Measurements from ENCODE around the gene PHF1. TPM values are rescaled to one million over a fixed set of nuclear protein-coding genes. Genes with fewer than 3 reads are reported as not detected.

The PHF1 gene
- total and polyA plus RNA-seq, 2 donors (not counting 1 experiment from before 2014, with no cell fraction given) = 198 to 365 TPM

DNA sequence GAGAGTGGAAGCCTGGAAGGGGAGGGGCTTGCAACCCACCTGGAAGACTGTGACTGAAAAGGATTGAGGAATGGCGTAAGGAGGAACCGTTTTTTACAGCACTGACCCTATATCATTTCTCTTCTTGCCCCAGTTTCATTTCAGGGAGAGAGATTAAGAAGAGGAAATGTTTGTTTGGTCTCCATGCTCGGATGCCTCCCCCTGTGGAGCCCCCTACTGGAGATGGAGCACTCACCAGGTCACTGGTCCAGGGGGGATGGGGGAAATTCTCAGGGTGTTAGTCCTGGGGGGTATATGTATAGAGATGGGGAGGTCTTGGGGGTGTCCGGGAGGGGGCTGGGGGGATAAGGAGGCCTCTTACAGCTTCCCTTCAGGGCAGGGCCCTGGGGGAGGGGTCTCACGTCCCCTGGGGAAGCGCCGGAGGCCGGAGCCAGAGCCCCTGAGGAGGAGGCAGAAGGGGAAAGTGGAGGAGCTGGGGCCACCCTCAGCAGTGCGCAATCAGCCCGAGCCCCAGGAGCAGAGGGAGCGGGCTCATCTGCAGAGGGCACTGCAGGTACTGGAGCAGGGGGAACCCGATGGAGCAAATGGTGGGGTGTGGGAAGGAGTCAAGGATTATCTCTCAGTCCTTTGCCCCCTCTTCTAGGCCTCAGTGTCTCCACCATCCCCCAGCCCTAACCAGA lies 3.9 kb downstream of the PHF1 start:
- Histone ChIP-seq H3K4me1 (ENCODE audit: control insufficient read depth in 2 of 2, insufficient read depth in 2 of 2, low read length in 2 of 2) (peaks cover 57 to 84% of the 10 kb centered on the region in 2 donors), H3K79me2 (ENCODE audit: control insufficient read depth, insufficient read depth, low read length) (peaks cover 49% of the 10 kb centered on the region), H3K27ac (ENCODE audit: low read length in 2 of 2) (peak overlapping the region; percentile 50 to 93), H3K9me3 (ENCODE audit: control extremely low read depth in 1 of 3, control insufficient read depth in 2 of 3, insufficient read depth in 1 of 3, low read length in 2 of 3) (no peaks in the 10 kb centered on the region), H2AFZ (ENCODE audit: insufficient read depth, low read depth, low read length, poor library complexity, severe bottlenecking) (no peak overlapping the region), H3K9ac (ENCODE audit: low read length) (no peak overlapping the region), H3K4me2 (replicated peaks; ENCODE audit: low read depth, low read length, poor library complexity, severe bottlenecking) (peak overlapping the region; percentile 97), H3K27me3 (replicated peaks in 1 of 4; ENCODE audit: control extremely low read depth in 1 of 4, control insufficient read depth in 3 of 4, insufficient read depth in 4 of 4, low read length in 3 of 4) (peaks cover 0 to 3% (median 0%) of the 10 kb centered on the region in 4 experiments), H4K20me1 (ENCODE audit: control insufficient read depth, insufficient read depth, low read length, poor library complexity, severe bottlenecking) (peaks cover 13% of the 10 kb centered on the region), H3K4me3 (ENCODE audit: control extremely low read depth in 1 of 5, extremely low read depth in 1 of 5, insufficient read depth in 1 of 5, low read depth in 2 of 5, low read length in 4 of 5) (no peak overlapping the region), H3K36me3 (replicated peaks in 1 of 2; ENCODE audit: control extremely low read depth in 1 of 2, control insufficient read depth in 1 of 2, extremely low read depth in 1 of 2, insufficient read depth in 2 of 2, low read length in 1 of 2) (peaks cover 0 to 44% of the 10 kb centered on the region in 2 experiments)
- peaks cover 82% of the 10 kb centered on the region for H3K4me1 Mint-ChIP-seq
- H3K27ac Mint-ChIP-seq = peak overlapping the region; percentile 87
- intact Hi-C loops (cut with micrococcal nuclease) = no loop called here
- no peak for TF ChIP-seq EZH2 (IDR thresholded peaks at IDR 0.05; ENCODE audit: borderline replicate concordance, insufficient read depth, low read depth, low read length, poor library complexity, severe bottlenecking)
- TF ChIP-seq, protein P1, sequence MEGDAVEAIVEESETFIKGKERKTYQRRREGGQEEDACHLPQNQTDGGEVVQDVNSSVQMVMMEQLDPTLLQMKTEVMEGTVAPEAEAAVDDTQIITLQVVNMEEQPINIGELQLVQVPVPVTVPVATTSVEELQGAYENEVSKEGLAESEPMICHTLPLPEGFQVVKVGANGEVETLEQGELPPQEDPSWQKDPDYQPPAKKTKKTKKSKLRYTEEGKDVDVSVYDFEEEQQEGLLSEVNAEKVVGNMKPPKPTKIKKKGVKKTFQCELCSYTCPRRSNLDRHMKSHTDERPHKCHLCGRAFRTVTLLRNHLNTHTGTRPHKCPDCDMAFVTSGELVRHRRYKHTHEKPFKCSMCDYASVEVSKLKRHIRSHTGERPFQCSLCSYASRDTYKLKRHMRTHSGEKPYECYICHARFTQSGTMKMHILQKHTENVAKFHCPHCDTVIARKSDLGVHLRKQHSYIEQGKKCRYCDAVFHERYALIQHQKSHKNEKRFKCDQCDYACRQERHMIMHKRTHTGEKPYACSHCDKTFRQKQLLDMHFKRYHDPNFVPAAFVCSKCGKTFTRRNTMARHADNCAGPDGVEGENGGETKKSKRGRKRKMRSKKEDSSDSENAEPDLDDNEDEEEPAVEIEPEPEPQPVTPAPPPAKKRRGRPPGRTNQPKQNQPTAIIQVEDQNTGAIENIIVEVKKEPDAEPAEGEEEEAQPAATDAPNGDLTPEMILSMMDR (IDR thresholded peaks at IDR 0.05) = peak; percentile 58
- CTCF ChIA-PET = interaction anchor here (1.7 kb wide), 1 partner anchor 137 kb away, joined by 5 read pairs; the partner anchor contains the start of gene B3GALT4
- POLR2A ChIA-PET = no interaction called here
- H3K9me3 Mint-ChIP-seq (ENCODE audit: insufficient read depth) = no peaks in the 10 kb centered on the region
- ATAC-seq (ENCODE audit: low read depth) (no peak), DNase-seq (peak; percentile 75)
- peak overlapping the region; percentile 53 for H3K4me3 Mint-ChIP-seq
- no peaks in the 10 kb centered on the region for H3K27me3 Mint-ChIP-seq
- WGBS (ENCODE audit: insufficient coverage) = 78% methylated on average over 6 of the region's 12 CpGs

- peak overlapping the region; percentile 92 for H3K4me2 ChIP-seq (replicated peaks; ENCODE audit: low read depth, low read length, poor library complexity, severe bottlenecking)
- WGBS (ENCODE audit: insufficient coverage) = no CpG with 5 or more reads among the region's 9 CpGs
- H2AFZ ChIP-seq (ENCODE audit: insufficient read depth, low read depth, low read length, poor library complexity, severe bottlenecking) = no peak overlapping the region
- Mint-ChIP-seq H3K4me1 (peaks cover 78% of the 10 kb centered on the region), H3K27ac (peak overlapping the region; percentile 64), H3K9me3 (ENCODE audit: insufficient read depth) (no peaks in the 10 kb centered on the region), H3K27me3 (no peaks in the 10 kb centered on the region), H3K4me3 (peak overlapping the region; percentile 71)
- no peak for DNase-seq
- peaks cover 13% of the 10 kb centered on the region for H4K20me1 ChIP-seq (ENCODE audit: control insufficient read depth, insufficient read depth, low read length, poor library complexity, severe bottlenecking)
- peaks cover 0 to 44% of the 10 kb centered on the region in 2 experiments for H3K36me3 ChIP-seq (replicated peaks in 1 of 2; ENCODE audit: control extremely low read depth in 1 of 2, control insufficient read depth in 1 of 2, extremely low read depth in 1 of 2, insufficient read depth in 2 of 2, low read length in 1 of 2)
- peaks cover 57 to 83% of the 10 kb centered on the region in 2 donors for H3K4me1 ChIP-seq (ENCODE audit: control insufficient read depth in 2 of 2, insufficient read depth in 2 of 2, low read length in 2 of 2)
- no peak for TF ChIP-seq EZH2 (IDR thresholded peaks at IDR 0.05; ENCODE audit: borderline replicate concordance, insufficient read depth, low read depth, low read length, poor library complexity, severe bottlenecking)
- TF ChIP-seq, protein P1 (IDR thresholded peaks at IDR 0.05) = no peak
- no peak overlapping the region for H3K9ac ChIP-seq (ENCODE audit: low read length)
- no peak for ATAC-seq (ENCODE audit: low read depth)
- H3K9me3 ChIP-seq (ENCODE audit: control extremely low read depth in 1 of 3, control insufficient read depth in 2 of 3, insufficient read depth in 1 of 3, low read length in 2 of 3) = no peaks in the 10 kb centered on the region
- H3K4me3 ChIP-seq (ENCODE audit: control extremely low read depth in 1 of 5, extremely low read depth in 1 of 5, insufficient read depth in 1 of 5, low read depth in 2 of 5, low read length in 4 of 5) = no peak overlapping the region
- H3K27ac ChIP-seq (ENCODE audit: low read length in 2 of 2) = peak overlapping the region in 1 of 2 donors; percentile 93
- ChIA-PET CTCF (interaction anchor here (1.7 kb wide), 1 partner anchor 138 kb away, joined by 5 read pairs; the partner anchor contains the start of gene B3GALT4), POLR2A (interaction anchor here (1.3 kb wide), 1 partner anchor 155 kb away, joined by 4 read pairs; no protein-coding TSS in a partner anchor)
- intact Hi-C loops (cut with micrococcal nuclease) = no loop called here
- H3K27me3 ChIP-seq (replicated peaks in 1 of 4; ENCODE audit: control extremely low read depth in 1 of 4, control insufficient read depth in 3 of 4, insufficient read depth in 4 of 4, low read length in 3 of 4) = peaks cover 0 to 3% (median 0%) of the 10 kb centered on the region in 4 experiments
- H3K79me2 ChIP-seq (ENCODE audit: control insufficient read depth, insufficient read depth, low read length) = peaks cover 49% of the 10 kb centered on the region
Measured at GRCh38 chr6:33415831-33416230, 5.0 kb downstream of the PHF1 start.

All from B cell (primary cell).